Glomerular visceral epithelial cell (primary cell): ENCODE data around the gene NCOA3.
"Not testable (repeated sequence)": the region's sequence is repeated elsewhere in the genome, so short reads cannot be mapped to it uniquely, and the experiment has no call there.

Experiments used
- DNase-seq: peaks from one replicate; pipeline ENCODE4 v3.0.0-alpha.2; 2016; ENCODE audit errors: extremely low spot score

Gene NCOA3

GRCh38 chr20:47500554-47500953 lies 1.1 kb upstream of the NCOA3 start:
- DNase-seq, result no peak

GRCh38 chr20:47501116-47501481 lies 588 bp upstream of the NCOA3 start:
- no peak for DNase-seq

- peak; percentile 40 for DNase-seq
These were observed 868 bp downstream of the NCOA3 start for GRCh38 chr20:47502271-47503239.

- DNase-seq, result no peak
These were observed 2.0 kb downstream of the NCOA3 start for GRCh38 chr20:47503685-47504084.

- DNase-seq, result no peak
These were observed 4.6 kb downstream of the NCOA3 start for GRCh38 chr20:47506335-47506734.

- no peak for DNase-seq
These were observed 5.2 kb downstream of the NCOA3 start for GRCh38 chr20:47506850-47507249.

- DNase-seq, result not testable (repeated sequence)
These were observed 5.7 kb downstream of the NCOA3 start for GRCh38 chr20:47507275-47507981.

GRCh38 chr20:47508278-47508677 lies 6.6 kb downstream of the NCOA3 start:
- DNase-seq, result no peak

GRCh38 chr20:47509104-47509661 lies 7.5 kb downstream of the NCOA3 start:
- DNase-seq, result no peak

- no peak for DNase-seq
These were observed 8.0 kb downstream of the NCOA3 start for GRCh38 chr20:47509685-47510084.

- no peak for DNase-seq
These were observed 14.2 kb downstream of the NCOA3 start for GRCh38 chr20:47515843-47516242.

- no peak for DNase-seq
These were observed 19.5 kb downstream of the NCOA3 start for GRCh38 chr20:47521059-47521808.

- no peak for DNase-seq
These were observed 22.5 kb downstream of the NCOA3 start for GRCh38 chr20:47524015-47524784.

- no peak for DNase-seq
These were observed 25.5 kb downstream of the NCOA3 start for GRCh38 chr20:47527004-47527800.

GRCh38 chr20:47529840-47530239 lies 28.2 kb downstream of the NCOA3 start:
- no peak for DNase-seq

- DNase-seq, result no peak
These were observed 29.8 kb downstream of the NCOA3 start for GRCh38 chr20:47531458-47531857.

GRCh38 chr20:47532002-47532401 lies 30.3 kb downstream of the NCOA3 start:
- no peak for DNase-seq

- DNase-seq, result no peak
These were observed 31.9 kb downstream of the NCOA3 start for GRCh38 chr20:47533518-47534062.

- DNase-seq, result no peak
These were observed 32.7 kb downstream of the NCOA3 start for GRCh38 chr20:47534405-47534804.

GRCh38 chr20:47535088-47535487 lies 33.4 kb downstream of the NCOA3 start:
- no peak for DNase-seq
